ENCODE results near the gene MYO9A. TPM values are rescaled to one million over a fixed set of nuclear protein-coding genes. Genes with fewer than 3 reads are reported as not detected.
"Not testable (repeated sequence)": the region's sequence is repeated elsewhere in the genome, so short reads cannot be mapped to it uniquely, and the experiment has no call there.

MYO9A gene
- total RNA-seq, 4 donors from 2014 or later, result 50.8 to 68.3 (median 59.5) TPM

GRCh38 chr15:72006382-72006781 is 111.6 kb downstream of the MYO9A start:
- no peak for TF ChIP-seq POLR2A (IDR thresholded peaks at IDR 0.05)
- TF ChIP-seq CTCF (IDR thresholded peaks at IDR 0.05), result no peak
- no peak for DNase-seq (ENCODE audit: low spot score in 2 of 2)
- WGBS, 2 donors, result 90 to 97% methylated on average over 4 of the region's 4 CpGs
- intact Hi-C loops (cut with DNase I; ENCODE audit: low total_unique reads), result no loop called here
- H3K4me3 ChIP-seq (ENCODE audit: low read depth, poor library complexity, severe bottlenecking), result no peak overlapping the region

- DNase-seq (ENCODE audit: low spot score in 2 of 2), result no peak
- H3K4me3 ChIP-seq (ENCODE audit: low read depth, poor library complexity, severe bottlenecking), result no peak overlapping the region
- TF ChIP-seq POLR2A (IDR thresholded peaks at IDR 0.05), result no peak
- TF ChIP-seq CTCF (IDR thresholded peaks at IDR 0.05), result no peak
- intact Hi-C loops (cut with DNase I; ENCODE audit: low total_unique reads), result no loop called here
- WGBS, 2 donors, result 93 to 98% methylated on average over 3 of the region's 3 CpGs
These were observed 112.5 kb downstream of the MYO9A start for GRCh38 chr15:72005483-72005882.

GRCh38 chr15:71999807-72000206 is 118.1 kb downstream of the MYO9A start:
- intact Hi-C loops (cut with DNase I; ENCODE audit: low total_unique reads), result no loop called here
- no peak overlapping the region for H3K4me3 ChIP-seq (ENCODE audit: low read depth, poor library complexity, severe bottlenecking)
- DNase-seq (ENCODE audit: low spot score in 2 of 2), result no peak
- WGBS, 2 donors, result 93 to 94% methylated on average over 1 of the region's 1 CpG
- no peak for TF ChIP-seq POLR2A (IDR thresholded peaks at IDR 0.05)
- TF ChIP-seq CTCF (IDR thresholded peaks at IDR 0.05), result no peak

GRCh38 chr15:71998717-71999116 is 119.2 kb downstream of the MYO9A start:
- intact Hi-C loops (cut with DNase I; ENCODE audit: low total_unique reads), result not testable (repeated sequence)

GRCh38 chr15:71997691-71998090 is 120.3 kb downstream of the MYO9A start:
- DNase-seq (ENCODE audit: low spot score in 2 of 2), result no peak
- 81 to 87% methylated on average over 4 of the region's 4 CpGs for WGBS, 2 donors

More at GRCh38 chr15:71998717-71999116, 119.2 kb downstream of the MYO9A start:
- not testable (repeated sequence) for DNase-seq (ENCODE audit: low spot score in 2 of 2); H3K4me3 ChIP-seq (ENCODE audit: low read depth, poor library complexity, severe bottlenecking)
- 96% methylated on average over 5 to 6 of the region's 6 CpGs for WGBS, 2 donors

GRCh38 chr15:71975816-71976150 is 142.2 kb downstream of the MYO9A start:
- whole genome bisulfite sequencing, 2 donors, result 77 to 78% methylated on average over 6 of the region's 6 CpGs
- no peak overlapping the region for H3K4me3 ChIP-seq (ENCODE audit: low read depth, poor library complexity, severe bottlenecking)
- intact Hi-C loops (cut with DNase I; ENCODE audit: low total_unique reads), result no loop called here
- DNase-seq (ENCODE audit: low spot score in 2 of 2), result no peak
- TF ChIP-seq POLR2A (IDR thresholded peaks at IDR 0.05), result no peak
- no peak for TF ChIP-seq CTCF (IDR thresholded peaks at IDR 0.05)

More at GRCh38 chr15:71997691-71998090, 120.3 kb downstream of the MYO9A start:
- no peak overlapping the region for H3K4me3 ChIP-seq (ENCODE audit: low read depth, poor library complexity, severe bottlenecking)
- intact Hi-C loops (cut with DNase I; ENCODE audit: low total_unique reads), result no loop called here
- TF ChIP-seq CTCF (IDR thresholded peaks at IDR 0.05) (no peak), POLR2A (IDR thresholded peaks at IDR 0.05) (no peak)
